ENCODE measurements around the gene ATP2B1. TPM values are rescaled to one million over a fixed set of nuclear protein-coding genes. Genes with fewer than 3 reads are reported as not detected.

The ATP2B1 gene
- polyA plus RNA-seq, 2 of the 4 experiments (the other 2 are of a cell fraction) = 52.7 to 132 TPM

GRCh38 chr12:89651192-89651591 is 57.4 kb downstream of the ATP2B1 start:
- TF ChIP-seq RFX5 (IDR thresholded peaks at IDR 0.05) (no peak), HES2 (IDR thresholded peaks at IDR 0.05) (no peak), SREBF2 (IDR thresholded peaks at IDR 0.05) (no peak), HEYL (CRISPR knock-in tag; IDR thresholded peaks at IDR 0.05) (no peak), JUN (IDR thresholded peaks at IDR 0.05) (no peak), FOSB (CRISPR knock-in tag; IDR thresholded peaks at IDR 0.05) (no peak), ZC3H11A (IDR thresholded peaks at IDR 0.05) (no peak), CEBPB (IDR thresholded peaks at IDR 0.05) (no peak), KDM1A (IDR thresholded peaks at IDR 0.05; ENCODE audit: low read depth) (no peak), MAZ (IDR thresholded peaks at IDR 0.05; ENCODE audit: borderline replicate concordance, low read depth, low read length) (no peak), MAFK (IDR thresholded peaks at IDR 0.05; ENCODE audit: partially characterized antibody) (no peak), MAX (IDR thresholded peaks at IDR 0.05) (no peak), ATOH8 (CRISPR knock-in tag; IDR thresholded peaks at IDR 0.05; ENCODE audit: low read depth) (no peak)
- ATAC-seq (no peak), DNase-seq (ENCODE audit: low read depth in 1 of 2, low spot score in 1 of 2) (no peak), FAIRE-seq (no peak)
- POLR2A ChIA-PET = no interaction called here
- CTCF ChIA-PET = no interaction called here
- no peak overlapping the region for H3K27ac ChIP-seq
- no peak overlapping the region for H3K4me2 ChIP-seq
- H3K4me1 ChIP-seq = peaks cover 21% of the 10 kb centered on the region
- 0 out of 3 replicates have a peak, but pooled peaks cover 6% of the 10 kb centered on the region for H3K9me3 ChIP-seq
- WGBS (ENCODE audit: missing lambda C conversion rate) = 94% methylated on average over 4 of the region's 4 CpGs
- no peak overlapping the region for H3K4me3 ChIP-seq

GRCh38 chr12:89650239-89650638 is 58.4 kb downstream of the ATP2B1 start:
- H3K4me3 ChIP-seq = no peak overlapping the region
- FAIRE-seq (no peak), ATAC-seq (no peak), DNase-seq (ENCODE audit: low read depth in 1 of 2, low spot score in 1 of 2) (no peak)
- H3K9me3 ChIP-seq = 0 out of 3 replicates have a peak, but pooled peaks cover 6% of the 10 kb centered on the region
- no peak overlapping the region for H3K4me2 ChIP-seq
- WGBS (ENCODE audit: missing lambda C conversion rate) = 89% methylated on average over 2 of the region's 2 CpGs
- ChIA-PET CTCF (interaction anchor here (1.1 kb wide), 1 partner anchor 15 kb away, joined by 3 read pairs; no protein-coding TSS in a partner anchor), POLR2A (no interaction called here)
- peaks cover 20% of the 10 kb centered on the region for H3K4me1 ChIP-seq
- H3K27ac ChIP-seq = no peak overlapping the region
- no peak for TF ChIP-seq ZNF302 (CRISPR knock-in tag; IDR thresholded peaks at IDR 0.05)
- TF ChIP-seq HOXA7 (CRISPR knock-in tag; IDR thresholded peaks at IDR 0.05) = no peak
- no peak for TF ChIP-seq FOXS1 (CRISPR knock-in tag; IDR thresholded peaks at IDR 0.05)
- TF ChIP-seq CEBPB (IDR thresholded peaks at IDR 0.05) = no peak
- no peak for TF ChIP-seq ZFP36 (IDR thresholded peaks at IDR 0.05; ENCODE audit: borderline replicate concordance, partially characterized antibody)
- TF ChIP-seq HOXB13 (CRISPR knock-in tag; IDR thresholded peaks at IDR 0.05; ENCODE audit: low read depth) = no peak
- no peak for TF ChIP-seq RAD21 (conservative IDR thresholded peaks at IDR 0.05 in 1 of 2, IDR thresholded peaks at IDR 0.05 in 1 of 2)
- TF ChIP-seq EP300 (IDR thresholded peaks at IDR 0.05) = no peak
- no peak for TF ChIP-seq E2F6 (IDR thresholded peaks at IDR 0.05; ENCODE audit: borderline replicate concordance, low read depth)
- no peak for TF ChIP-seq SMC3 (IDR thresholded peaks at IDR 0.05)
- no peak for TF ChIP-seq CHD2 (IDR thresholded peaks at IDR 0.05; ENCODE audit: low read length, partially characterized antibody)

- TF ChIP-seq POLR2AphosphoS2 (conservative IDR thresholded peaks at IDR 0.05; ENCODE audit: low read length) = no peak
- no peak for TF ChIP-seq HES2 (IDR thresholded peaks at IDR 0.05)
- TF ChIP-seq RAD21 (conservative IDR thresholded peaks at IDR 0.05 in 1 of 2, IDR thresholded peaks at IDR 0.05 in 1 of 2) = no peak
- no peak for TF ChIP-seq EP300 (IDR thresholded peaks at IDR 0.05)
- no peak for TF ChIP-seq CBX2 (IDR thresholded peaks at IDR 0.05; ENCODE audit: borderline replicate concordance, low read depth)
- TF ChIP-seq JUN (IDR thresholded peaks at IDR 0.05) = no peak
- TF ChIP-seq CTCF (IDR thresholded peaks at IDR 0.05) = no peak
- no peak for TF ChIP-seq NR3C1 (IDR thresholded peaks at IDR 0.05)
- TF ChIP-seq ESRRA (IDR thresholded peaks at IDR 0.05; ENCODE audit: borderline replicate concordance, low read length) = no peak
- CTCF ChIA-PET = interaction anchor here (1.1 kb wide), 1 partner anchor 15 kb away, joined by 3 read pairs; no protein-coding TSS in a partner anchor
- Histone ChIP-seq H3K9me3 (0 out of 3 replicates have a peak, but pooled peaks cover 6% of the 10 kb centered on the region), H3K27ac (no peak overlapping the region), H3K4me1 (peaks cover 20% of the 10 kb centered on the region), H3K4me3 (no peak overlapping the region), H3K4me2 (no peak overlapping the region)
- no peak for DNase-seq (ENCODE audit: low read depth in 1 of 2, low spot score in 1 of 2)
- no peak; a peak in 1 of 6 replicates for ATAC-seq
- POLR2A ChIA-PET = no interaction called here
- WGBS (ENCODE audit: missing lambda C conversion rate) = 96% methylated on average over 3 of the region's 3 CpGs
- FAIRE-seq = no peak
Measured at GRCh38 chr12:89649820-89650219, 58.8 kb downstream of the ATP2B1 start.
